ENCODE results near the gene NELFE.
A peak's percentile ranks its signal among the peaks of the same experiment; 100 is the strongest.

NELFE gene

GRCh38 chr6:31971993-31972708 is 13.4 kb upstream of the NELFE start, which contains the start of gene DXO:
TSS of gene DXO (minus strand) at chr6:31972138. CDS start at chr6:31971675, 463 bp downstream.
- DNase-seq, result peak; percentile 99

- DNase-seq, result no peak
Measured at GRCh38 chr6:31971279-31971992, 12.7 kb upstream of the NELFE start.

GRCh38 chr6:31970604-31971271 is 12.0 kb upstream of the NELFE start:
- DNase-seq, result no peak

GRCh38 chr6:31969712-31970603 is 11.2 kb upstream of the NELFE start:
- DNase-seq, result no peak

- DNase-seq, result no peak
Measured at GRCh38 chr6:31968791-31969711, 10.3 kb upstream of the NELFE start.

GRCh38 chr6:31968326-31968725 is 9.6 kb upstream of the NELFE start:
- no peak for DNase-seq

- DNase-seq, result no peak
Measured at GRCh38 chr6:31967926-31968320, 9.2 kb upstream of the NELFE start.

GRCh38 chr6:31966997-31967925 is 8.5 kb upstream of the NELFE start:
- DNase-seq, result no peak

- no peak for DNase-seq
Measured at GRCh38 chr6:31966506-31966905, 7.7 kb upstream of the NELFE start.

- DNase-seq, result no peak
Measured at GRCh38 chr6:31965700-31966099, 6.9 kb upstream of the NELFE start.

- no peak for DNase-seq
Measured at GRCh38 chr6:31963921-31964320, 5.2 kb upstream of the NELFE start.

- DNase-seq, result no peak
Measured at GRCh38 chr6:31961616-31962015, 2.8 kb upstream of the NELFE start.

- no peak for DNase-seq
Measured at GRCh38 chr6:31958412-31958740, 395 bp downstream of the NELFE start.

- DNase-seq, result no peak
Measured at GRCh38 chr6:31956796-31957195, 2.0 kb downstream of the NELFE start.

- no peak for DNase-seq
Measured at GRCh38 chr6:31954511-31954910, 4.3 kb downstream of the NELFE start.

GRCh38 chr6:31952890-31953289 is 5.9 kb downstream of the NELFE start:
- DNase-seq, result no peak

GRCh38 chr6:31952140-31952805 is 6.5 kb downstream of the NELFE start:
- DNase-seq, result peak; percentile 43 to 45

GRCh38 chr6:31949926-31950548 is 8.7 kb downstream of the NELFE start:
- no peak for DNase-seq

GRCh38 chr6:31948753-31949413 is 9.9 kb downstream of the NELFE start:
- no peak for DNase-seq

All from CD4-positive, alpha-beta T cell treated with Interleukin-4 for 1 hour (primary cell).